A549 (cell line): ENCODE data around the gene CD37. TPM values are rescaled to one million over a fixed set of nuclear protein-coding genes. Genes with fewer than 3 reads are reported as not detected.

Experiments used
- ATAC-seq, 2 experiments: fragments of 200-7000 bp in 1 of 2; fragments of >200 bp in 1 of 2; cut with Nextera tagmentation in 1 of 2; cut with Tn5 transposase in 1 of 2; 3 replicates each; pipeline versions ENCODE4 v1.8.0 to v1.9.1; 2018 to 2020; ENCODE audit warnings: mild to moderate bottlenecking in 1 of 2, moderate library complexity in 1 of 2
- CTCF ChIA-PET: fragments of 300-600 bp; sonication (Branson Sonifier 250); formaldehyde crosslinking; extraction: SDS; loops from one replicate; lab custom pipeline; 2021; ENCODE audit warnings: antibody characterized with exemption, inconsistent platforms; lab: Yijun Ruan, JAX
- POLR2A ChIA-PET: fragments of 350-600 bp; formaldehyde crosslinking; extraction: SDS; loops from one replicate; lab custom pipeline; 2021; ENCODE audit warnings: antibody characterized with exemption, inconsistent platforms; lab: Yijun Ruan, JAX
- DNase-seq, 2 experiments: peaks; one replicate each; pipeline versions ENCODE4 v3.0.0 to v3.0.0-alpha.2; 2011 to 2016; ENCODE audit warnings: low read depth in 1 of 2, low spot score in 1 of 2
- FAIRE-seq: peaks from 2 replicates; lab custom pipeline; 2011; peaks lifted over from hg19 to GRCh38; lab: Jason Lieb, UNC
- H3K27ac ChIP-seq, 2 experiments: fragments of >200 bp; sonication (Bioruptor Twin); formaldehyde crosslinking; 3 replicates each; pipeline ENCODE4 v1.5.1; 2016 to 2017
- H3K4me1 ChIP-seq: fragments of >200 bp; sonication (Bioruptor Twin); formaldehyde crosslinking; 3 replicates; pipeline ENCODE4 v1.6.1; 2016
- H3K4me2 ChIP-seq: fragments of >200 bp; sonication (Bioruptor Twin); formaldehyde crosslinking; 3 replicates; pipeline ENCODE4 v1.6.1; 2016
- H3K4me3 ChIP-seq: fragments of >200 bp; sonication (Bioruptor Twin); formaldehyde crosslinking; 3 replicates; pipeline ENCODE4 v1.5.1; 2016
- H3K9me3 ChIP-seq: fragments of >200 bp; sonication (Bioruptor Twin); formaldehyde crosslinking; 3 replicates; pipeline ENCODE4 v1.6.1; 2016
- BHLHE40 ChIP-seq: IDR thresholded peaks from 2 replicates; pipeline ENCODE4 v1.6.1; 2012; ENCODE audit warnings: low read depth, low read length, inconsistent platforms
- CBX8 ChIP-seq: fragments of 200-600 bp; sonication (generic); IDR thresholded peaks from 2 replicates; pipeline ENCODE4 v1.6.1; 2016
- CEBPB ChIP-seq, 2 experiments: fragments of >200 bp in 1 of 2; sonication (Bioruptor Twin) in 1 of 2; formaldehyde crosslinking in 1 of 2; IDR thresholded peaks; 2 replicates each; pipeline ENCODE4 v1.6.1; 2012 to 2016
- EHMT2 ChIP-seq: fragments of 200-600 bp; sonication (generic); IDR thresholded peaks from 2 replicates; pipeline ENCODE4 v1.6.1; 2016; ENCODE audit warnings: antibody characterized with exemption, low read depth, mild to moderate bottlenecking, moderate library complexity
- EP300 ChIP-seq, 2 experiments: fragments of >200 bp; sonication (Bioruptor Twin); formaldehyde crosslinking; IDR thresholded peaks; 2 replicates in 1 of 2; 3 replicates in 1 of 2; pipeline ENCODE4 v1.6.1; 2016 to 2017
- HDAC2 ChIP-seq: fragments of 200-600 bp; sonication (generic); IDR thresholded peaks from 2 replicates; pipeline ENCODE4 v1.6.1; 2016
- HEYL ChIP-seq: fragments of 250-450 bp; sonication (Bioruptor Pico); IDR thresholded peaks from 2 replicates; pipeline ENCODE4 v1.8.0; 2021; ENCODE audit warnings: mild to moderate bottlenecking, moderate library complexity
- HOXA7 ChIP-seq: fragments of 250-450 bp; sonication (Bioruptor Pico); IDR thresholded peaks from 2 replicates; pipeline ENCODE4 v1.5.0; 2020; ENCODE audit warnings: mild to moderate bottlenecking, moderate library complexity
- HOXB13 ChIP-seq: fragments of 250-450 bp; sonication (Bioruptor Pico); IDR thresholded peaks from 2 replicates; pipeline ENCODE4 v1.5.0; 2020; ENCODE audit warnings: low read depth, mild to moderate bottlenecking, moderate library complexity
- HOXB5 ChIP-seq: fragments of 250-450 bp; sonication (Bioruptor Pico); IDR thresholded peaks from 2 replicates; pipeline ENCODE4 v1.5.0; 2020; ENCODE audit warnings: mild to moderate bottlenecking, moderate library complexity
- JUN ChIP-seq, 2 experiments: fragments of >200 bp; sonication (Bioruptor Twin); formaldehyde crosslinking; IDR thresholded peaks; 2 replicates in 1 of 2; 3 replicates in 1 of 2; pipeline ENCODE4 v1.6.1; 2016 to 2017
- KDM1A ChIP-seq: fragments of 200-600 bp; sonication (generic); IDR thresholded peaks from 2 replicates; pipeline ENCODE4 v1.6.1; 2016; ENCODE audit warnings: low read depth, mild to moderate bottlenecking
- NR3C1 ChIP-seq: fragments of >200 bp; sonication (Bioruptor Twin); formaldehyde crosslinking; IDR thresholded peaks from 3 replicates; pipeline ENCODE4 v1.6.1; 2017
- RAD21 ChIP-seq, 2 experiments: fragments of >200 bp in 1 of 2; sonication (Bioruptor Twin) in 1 of 2; formaldehyde crosslinking in 1 of 2; IDR thresholded peaks in 1 of 2; conservative IDR thresholded peaks in 1 of 2; 2 replicates in 1 of 2; 3 replicates in 1 of 2; pipeline ENCODE4 v1.6.1; 2012 to 2018; ENCODE audit warnings: inconsistent platforms in 1 of 2
- RARB ChIP-seq: fragments of 250-450 bp; sonication (Bioruptor Pico); IDR thresholded peaks from 2 replicates; pipeline ENCODE4 v1.8.0; 2021; ENCODE audit warnings: mild to moderate bottlenecking, moderate library complexity
- RCOR1 ChIP-seq: fragments of 150-350 bp; IDR thresholded peaks from 2 replicates; pipeline ENCODE4 v1.6.1; 2014; ENCODE audit warnings: antibody characterized with exemption, low read length, low read depth
- RFX5 ChIP-seq: fragments of 450-650 bp; IDR thresholded peaks from 2 replicates; pipeline ENCODE4 v1.7.1; 2014; ENCODE audit warnings: antibody characterized with exemption, mild to moderate bottlenecking, moderate library complexity
- RNF2 ChIP-seq: fragments of 200-600 bp; sonication (generic); IDR thresholded peaks from 2 replicates; pipeline ENCODE4 v1.6.1; 2016; ENCODE audit warnings: low read depth, mild to moderate bottlenecking, antibody characterized with exemption, moderate library complexity, borderline replicate concordance
- SMC3 ChIP-seq: fragments of >200 bp; sonication (Bioruptor Twin); formaldehyde crosslinking; IDR thresholded peaks from 3 replicates; pipeline ENCODE4 v1.6.1; 2018; ENCODE audit warnings: inconsistent platforms
- TFCP2L1 ChIP-seq: fragments of 250-450 bp; sonication (Bioruptor Pico); IDR thresholded peaks from 2 replicates; pipeline ENCODE4 v1.5.0; 2021; ENCODE audit warnings: mild to moderate bottlenecking
- TP53 ChIP-seq: fragments of 250-450 bp; sonication (Bioruptor Pico); IDR thresholded peaks from 2 replicates; pipeline ENCODE4 v1.5.0; 2021; ENCODE audit warnings: mild to moderate bottlenecking, moderate library complexity
- ZC3H11A ChIP-seq: fragments of 450-650 bp; IDR thresholded peaks from 2 replicates; pipeline ENCODE4 v1.6.1; 2014; ENCODE audit warnings: antibody characterized with exemption, mild to moderate bottlenecking
- ZFP36 ChIP-seq: fragments of 450-650 bp; IDR thresholded peaks from 2 replicates; pipeline ENCODE4 v1.6.1; 2014; ENCODE audit warnings: borderline replicate concordance; ENCODE audit not compliant: partially characterized antibody
- ZNF302 ChIP-seq: fragments of 250-450 bp; sonication (Bioruptor Pico); IDR thresholded peaks from 2 replicates; pipeline ENCODE4 v1.9.0; 2021; ENCODE audit warnings: inconsistent platforms, mild to moderate bottlenecking, moderate library complexity
- ZSCAN20 ChIP-seq: fragments of 250-450 bp; sonication (Bioruptor Pico); IDR thresholded peaks from 2 replicates; pipeline ENCODE4 v1.8.0; 2022; ENCODE audit warnings: mild to moderate bottlenecking, moderate library complexity
- WGBS: methylation state at CpG from one replicate; pipeline ENCODE4 v1.1.6; 2017; ENCODE audit errors: missing lambda C conversion rate; 5-methylcytosine and 5-hydroxymethylcytosine counted together
- polyA plus RNA-seq, 4 experiments: library from polyadenylated mRNA; depleted of rRNA in 3 of 4; stranded (reverse); fragments of >200 nt; fragmentation: RNase III in 1 of 4; extraction: RNeasy Plus Mini Kit Qiagen cat#74134 plus additional on column Dnase treatment in 1 of 4; gene quantifications; 2 replicates in 3 of 4; 3 replicates in 1 of 4; pipeline ENCODE4 v1.2.3, GENCODE V29; 2011 to 2017
- TF ChIP-seq, protein P1 (sequence below): fragments of 150-350 bp; IDR thresholded peaks from 2 replicates; pipeline ENCODE4 v1.6.1; 2014; ENCODE audit warnings: low read depth, mild to moderate bottlenecking, low read length
- TF ChIP-seq, protein P2 (sequence below): fragments of >200 bp; sonication (Bioruptor Twin); formaldehyde crosslinking; IDR thresholded peaks from 3 replicates; pipeline ENCODE4 v1.5.1; 2016
- TF ChIP-seq, protein P3 (sequence below): IDR thresholded peaks from 2 replicates; pipeline ENCODE4 v1.6.1; 2012
- TF ChIP-seq, protein P4 (sequence below): fragments of 200-600 bp; sonication (generic); IDR thresholded peaks from 2 replicates; pipeline ENCODE4 v1.6.1; 2016; ENCODE audit warnings: antibody characterized with exemption, mild to moderate bottlenecking, moderate library complexity
- TF ChIP-seq, protein P5 (sequence below): fragments of 450-650 bp; IDR thresholded peaks from 2 replicates; pipeline ENCODE4 v1.6.1; 2014; ENCODE audit warnings: antibody characterized with exemption

The CD37 gene
- polyA plus RNA-seq, 2 of the 4 experiments (the other 2 are of a cell fraction), result 0.13 TPM; not detected in 1

DNA sequence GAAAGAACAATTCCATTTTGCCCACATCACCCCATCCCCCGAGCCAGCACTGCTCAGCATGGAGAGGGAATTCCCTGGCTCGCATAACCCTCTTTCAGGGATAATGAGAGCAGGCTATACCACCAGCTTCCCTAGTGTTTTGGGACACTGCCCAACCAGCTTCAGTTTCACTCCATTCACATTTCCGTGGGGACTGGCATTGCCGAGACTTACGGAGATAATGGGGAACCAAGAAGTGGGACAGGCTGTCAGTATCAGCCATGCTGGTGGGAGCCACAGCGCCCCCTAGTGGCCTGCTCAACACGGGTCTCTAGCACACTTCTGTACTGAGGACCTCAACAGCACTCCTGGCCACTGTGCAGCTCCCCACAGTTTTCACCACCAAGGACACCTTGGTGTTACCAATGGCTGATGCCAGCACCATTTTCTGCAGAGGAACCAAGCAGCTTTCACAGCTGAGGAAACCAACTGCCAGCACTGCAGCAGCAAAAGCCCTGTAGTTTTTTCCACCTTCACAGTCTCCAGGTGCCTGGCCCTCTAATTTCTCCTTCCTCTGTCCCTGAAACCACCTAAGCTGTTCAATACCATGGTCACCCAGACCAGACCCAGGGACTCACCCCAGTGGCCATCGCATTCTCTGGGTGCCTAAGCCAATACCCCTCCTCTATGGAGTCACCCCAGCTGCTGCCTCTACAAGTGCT is 33.9 kb upstream of the CD37 start:
- no peak overlapping the region for H3K27ac ChIP-seq
- CTCF ChIA-PET, result interaction anchor here (0.6 to 6.1 kb wide), 62 partner anchors 9 to 981 kb away, joined by 3 to 50 read pairs (median 5); partner anchors contain the start of genes CD37, PIH1D1 and SLC6A16
- POLR2A ChIA-PET, result no interaction called here

DNA sequence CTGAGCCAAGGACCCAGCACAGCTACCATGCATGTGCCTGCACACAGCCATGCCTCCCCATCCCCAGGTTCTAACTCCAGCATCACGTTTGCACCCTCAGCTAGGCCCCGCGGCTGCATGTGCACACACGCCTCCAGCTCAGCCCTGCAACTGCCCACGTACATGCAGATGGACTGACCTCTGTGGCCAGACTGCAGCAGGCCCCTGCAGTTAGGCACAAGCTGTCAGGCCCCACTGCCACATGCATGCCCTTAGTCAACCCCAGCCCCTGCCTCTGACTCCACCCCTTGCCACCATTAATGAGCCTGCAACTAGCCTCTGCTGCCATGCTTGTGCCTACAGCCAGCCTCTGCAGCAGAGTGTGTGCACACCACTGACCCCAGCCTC is 33.3 kb upstream of the CD37 start:
- FAIRE-seq, result no peak
- CTCF ChIA-PET, result interaction anchor here (0.6 to 6.1 kb wide), 48 partner anchors 9 to 981 kb away, joined by 3 to 50 read pairs (median 6); partner anchors contain the start of genes PIH1D1 and SLC6A16

More for the DNA sequence above, 33.9 kb upstream of the CD37 start:
- ATAC-seq, result peak; percentile 99 to 100
- no peaks in the 10 kb centered on the region for H3K9me3 ChIP-seq
- peak; percentile 59 for FAIRE-seq
- WGBS, result 39% methylated on average over 8 of the region's 8 CpGs
- DNase-seq, result peak; percentile 78 to 91
- TF ChIP-seq HDAC2 (no peak), RARB (CRISPR knock-in tag) (no peak), EHMT2 (no peak), SMC3 (peak; percentile 50; the same call in 2 of the 3 replicates), ZNF302 (no peak), HOXB13 (CRISPR knock-in tag) (no peak), HOXB5 (no peak), NR3C1 (no peak), ZC3H11A (no peak), ZFP36 (no peak), ZSCAN20 (no peak), TFCP2L1 (CRISPR knock-in tag) (no peak), HEYL (CRISPR knock-in tag) (no peak), CBX8 (no peak), RNF2 (no peak), RAD21 (conservative IDR thresholded peaks at IDR 0.05 in 1 of 2, IDR thresholded peaks at IDR 0.05 in 1 of 2) (peak; percentile 41 to 57; a peak in 4 of 5 replicates), RFX5 (no peak), EP300 (IDR thresholded peaks at IDR 0.05) (no peak), TP53 (CRISPR knock-in tag) (no peak), CEBPB (IDR thresholded peaks at IDR 0.05) (no peak), KDM1A (no peak), HOXA7 (no peak), BHLHE40 (no peak)
- TF ChIP-seq, protein P1, sequence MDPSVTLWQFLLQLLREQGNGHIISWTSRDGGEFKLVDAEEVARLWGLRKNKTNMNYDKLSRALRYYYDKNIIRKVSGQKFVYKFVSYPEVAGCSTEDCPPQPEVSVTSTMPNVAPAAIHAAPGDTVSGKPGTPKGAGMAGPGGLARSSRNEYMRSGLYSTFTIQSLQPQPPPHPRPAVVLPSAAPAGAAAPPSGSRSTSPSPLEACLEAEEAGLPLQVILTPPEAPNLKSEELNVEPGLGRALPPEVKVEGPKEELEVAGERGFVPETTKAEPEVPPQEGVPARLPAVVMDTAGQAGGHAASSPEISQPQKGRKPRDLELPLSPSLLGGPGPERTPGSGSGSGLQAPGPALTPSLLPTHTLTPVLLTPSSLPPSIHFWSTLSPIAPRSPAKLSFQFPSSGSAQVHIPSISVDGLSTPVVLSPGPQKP, result no peak
- TF ChIP-seq, protein P2, sequence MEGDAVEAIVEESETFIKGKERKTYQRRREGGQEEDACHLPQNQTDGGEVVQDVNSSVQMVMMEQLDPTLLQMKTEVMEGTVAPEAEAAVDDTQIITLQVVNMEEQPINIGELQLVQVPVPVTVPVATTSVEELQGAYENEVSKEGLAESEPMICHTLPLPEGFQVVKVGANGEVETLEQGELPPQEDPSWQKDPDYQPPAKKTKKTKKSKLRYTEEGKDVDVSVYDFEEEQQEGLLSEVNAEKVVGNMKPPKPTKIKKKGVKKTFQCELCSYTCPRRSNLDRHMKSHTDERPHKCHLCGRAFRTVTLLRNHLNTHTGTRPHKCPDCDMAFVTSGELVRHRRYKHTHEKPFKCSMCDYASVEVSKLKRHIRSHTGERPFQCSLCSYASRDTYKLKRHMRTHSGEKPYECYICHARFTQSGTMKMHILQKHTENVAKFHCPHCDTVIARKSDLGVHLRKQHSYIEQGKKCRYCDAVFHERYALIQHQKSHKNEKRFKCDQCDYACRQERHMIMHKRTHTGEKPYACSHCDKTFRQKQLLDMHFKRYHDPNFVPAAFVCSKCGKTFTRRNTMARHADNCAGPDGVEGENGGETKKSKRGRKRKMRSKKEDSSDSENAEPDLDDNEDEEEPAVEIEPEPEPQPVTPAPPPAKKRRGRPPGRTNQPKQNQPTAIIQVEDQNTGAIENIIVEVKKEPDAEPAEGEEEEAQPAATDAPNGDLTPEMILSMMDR, result peak; percentile 92
- TF ChIP-seq, protein P3, sequence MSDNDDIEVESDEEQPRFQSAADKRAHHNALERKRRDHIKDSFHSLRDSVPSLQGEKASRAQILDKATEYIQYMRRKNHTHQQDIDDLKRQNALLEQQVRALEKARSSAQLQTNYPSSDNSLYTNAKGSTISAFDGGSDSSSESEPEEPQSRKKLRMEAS, result 0 out of 2 replicates have a peak, but pooled peaks have one; percentile 51
- TF ChIP-seq, protein P4, sequence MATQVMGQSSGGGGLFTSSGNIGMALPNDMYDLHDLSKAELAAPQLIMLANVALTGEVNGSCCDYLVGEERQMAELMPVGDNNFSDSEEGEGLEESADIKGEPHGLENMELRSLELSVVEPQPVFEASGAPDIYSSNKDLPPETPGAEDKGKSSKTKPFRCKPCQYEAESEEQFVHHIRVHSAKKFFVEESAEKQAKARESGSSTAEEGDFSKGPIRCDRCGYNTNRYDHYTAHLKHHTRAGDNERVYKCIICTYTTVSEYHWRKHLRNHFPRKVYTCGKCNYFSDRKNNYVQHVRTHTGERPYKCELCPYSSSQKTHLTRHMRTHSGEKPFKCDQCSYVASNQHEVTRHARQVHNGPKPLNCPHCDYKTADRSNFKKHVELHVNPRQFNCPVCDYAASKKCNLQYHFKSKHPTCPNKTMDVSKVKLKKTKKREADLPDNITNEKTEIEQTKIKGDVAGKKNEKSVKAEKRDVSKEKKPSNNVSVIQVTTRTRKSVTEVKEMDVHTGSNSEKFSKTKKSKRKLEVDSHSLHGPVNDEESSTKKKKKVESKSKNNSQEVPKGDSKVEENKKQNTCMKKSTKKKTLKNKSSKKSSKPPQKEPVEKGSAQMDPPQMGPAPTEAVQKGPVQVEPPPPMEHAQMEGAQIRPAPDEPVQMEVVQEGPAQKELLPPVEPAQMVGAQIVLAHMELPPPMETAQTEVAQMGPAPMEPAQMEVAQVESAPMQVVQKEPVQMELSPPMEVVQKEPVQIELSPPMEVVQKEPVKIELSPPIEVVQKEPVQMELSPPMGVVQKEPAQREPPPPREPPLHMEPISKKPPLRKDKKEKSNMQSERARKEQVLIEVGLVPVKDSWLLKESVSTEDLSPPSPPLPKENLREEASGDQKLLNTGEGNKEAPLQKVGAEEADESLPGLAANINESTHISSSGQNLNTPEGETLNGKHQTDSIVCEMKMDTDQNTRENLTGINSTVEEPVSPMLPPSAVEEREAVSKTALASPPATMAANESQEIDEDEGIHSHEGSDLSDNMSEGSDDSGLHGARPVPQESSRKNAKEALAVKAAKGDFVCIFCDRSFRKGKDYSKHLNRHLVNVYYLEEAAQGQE, result no peak
- peak overlapping the region; percentile 29; the same call in 1 of the 3 replicates for H3K4me3 ChIP-seq
- H3K4me1 ChIP-seq, result no peaks in the 10 kb centered on the region
- peak overlapping the region; percentile 60; the same call in 2 of the 3 replicates for H3K4me2 ChIP-seq

More for the DNA sequence above, 33.3 kb upstream of the CD37 start:
- POLR2A ChIA-PET, result no interaction called here
- ATAC-seq, result peak; percentile 16 to 24; a peak in 3 of 6 replicates
- DNase-seq, result no peak
- H3K4me1 ChIP-seq, result no peaks in the 10 kb centered on the region
- TF ChIP-seq, protein P1, result no peak
- no peak for TF ChIP-seq HOXB5
- TF ChIP-seq ZSCAN20, result no peak
- no peak for TF ChIP-seq JUN (IDR thresholded peaks at IDR 0.05)
- TF ChIP-seq RCOR1, result no peak
- TF ChIP-seq, protein P5, sequence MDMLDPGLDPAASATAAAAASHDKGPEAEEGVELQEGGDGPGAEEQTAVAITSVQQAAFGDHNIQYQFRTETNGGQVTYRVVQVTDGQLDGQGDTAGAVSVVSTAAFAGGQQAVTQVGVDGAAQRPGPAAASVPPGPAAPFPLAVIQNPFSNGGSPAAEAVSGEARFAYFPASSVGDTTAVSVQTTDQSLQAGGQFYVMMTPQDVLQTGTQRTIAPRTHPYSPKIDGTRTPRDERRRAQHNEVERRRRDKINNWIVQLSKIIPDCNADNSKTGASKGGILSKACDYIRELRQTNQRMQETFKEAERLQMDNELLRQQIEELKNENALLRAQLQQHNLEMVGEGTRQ, result no peak
- no peak for TF ChIP-seq HOXB13 (CRISPR knock-in tag)
- TF ChIP-seq, all 56 proteins: peak for 0
- Histone ChIP-seq H3K4me3 (no peak overlapping the region), H3K4me2 (no peak overlapping the region), H3K27ac (no peak overlapping the region), H3K9me3 (no peaks in the 10 kb centered on the region)
- WGBS, result 68% methylated on average over 5 of the region's 5 CpGs
